ENCODE results near the gene TTC7B. TPM values are rescaled to one million over a fixed set of nuclear protein-coding genes. Genes with fewer than 3 reads are reported as not detected.

Gene TTC7B
- total RNA-seq, 4 donors from 2014 or later, result 0.18 to 53.6 (median 11.2) TPM

DNA sequence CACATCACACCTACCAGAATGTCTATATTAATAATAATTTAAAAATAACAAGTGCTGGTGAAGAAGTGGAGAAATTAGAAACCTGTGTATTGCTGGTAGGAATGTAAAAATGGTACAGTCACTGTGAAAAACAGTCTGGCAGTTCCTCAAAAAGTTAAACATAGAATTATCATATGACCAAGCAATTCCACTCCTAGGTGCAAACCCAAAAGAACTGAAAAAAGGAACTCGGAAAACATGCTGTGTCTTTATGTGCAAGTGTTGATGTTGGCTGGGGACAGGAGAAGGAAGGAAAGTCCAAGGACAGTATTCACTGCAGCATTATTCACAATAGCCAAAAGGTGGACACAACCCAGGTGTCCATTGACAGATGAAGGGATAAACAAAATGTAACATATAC is 146.5 kb downstream of the TTC7B start:
- Histone ChIP-seq H3K4me1 (peaks cover 0 to 4% (median 0%) of the 10 kb centered on the region in 4 donors), H3K27ac (no peak overlapping the region), H3K4me3 (no peak overlapping the region), H3K36me3 (no peaks in the 10 kb centered on the region), H3K27me3 (no peaks in the 10 kb centered on the region), H3K9me3 (no peaks in the 10 kb centered on the region)
- DNase-seq, result no peak
- TF ChIP-seq POLR2A (IDR thresholded peaks at IDR 0.05), result no peak
- TF ChIP-seq, protein P1, sequence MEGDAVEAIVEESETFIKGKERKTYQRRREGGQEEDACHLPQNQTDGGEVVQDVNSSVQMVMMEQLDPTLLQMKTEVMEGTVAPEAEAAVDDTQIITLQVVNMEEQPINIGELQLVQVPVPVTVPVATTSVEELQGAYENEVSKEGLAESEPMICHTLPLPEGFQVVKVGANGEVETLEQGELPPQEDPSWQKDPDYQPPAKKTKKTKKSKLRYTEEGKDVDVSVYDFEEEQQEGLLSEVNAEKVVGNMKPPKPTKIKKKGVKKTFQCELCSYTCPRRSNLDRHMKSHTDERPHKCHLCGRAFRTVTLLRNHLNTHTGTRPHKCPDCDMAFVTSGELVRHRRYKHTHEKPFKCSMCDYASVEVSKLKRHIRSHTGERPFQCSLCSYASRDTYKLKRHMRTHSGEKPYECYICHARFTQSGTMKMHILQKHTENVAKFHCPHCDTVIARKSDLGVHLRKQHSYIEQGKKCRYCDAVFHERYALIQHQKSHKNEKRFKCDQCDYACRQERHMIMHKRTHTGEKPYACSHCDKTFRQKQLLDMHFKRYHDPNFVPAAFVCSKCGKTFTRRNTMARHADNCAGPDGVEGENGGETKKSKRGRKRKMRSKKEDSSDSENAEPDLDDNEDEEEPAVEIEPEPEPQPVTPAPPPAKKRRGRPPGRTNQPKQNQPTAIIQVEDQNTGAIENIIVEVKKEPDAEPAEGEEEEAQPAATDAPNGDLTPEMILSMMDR (IDR thresholded peaks at IDR 0.05), result no peak

- Histone ChIP-seq H3K36me3 (no peaks in the 10 kb centered on the region), H3K27ac (no peak overlapping the region), H3K4me1 (peaks cover 0 to 9% (median 0%) of the 10 kb centered on the region in 4 donors), H3K9me3 (no peaks in the 10 kb centered on the region), H3K27me3 (no peaks in the 10 kb centered on the region), H3K4me3 (no peak overlapping the region)
- no peak for DNase-seq
- TF ChIP-seq, protein P1 (IDR thresholded peaks at IDR 0.05), result no peak
- no peak for TF ChIP-seq POLR2A (IDR thresholded peaks at IDR 0.05)
These were observed 149.7 kb downstream of the TTC7B start for GRCh38 chr14:90666571-90666970.

DNA sequence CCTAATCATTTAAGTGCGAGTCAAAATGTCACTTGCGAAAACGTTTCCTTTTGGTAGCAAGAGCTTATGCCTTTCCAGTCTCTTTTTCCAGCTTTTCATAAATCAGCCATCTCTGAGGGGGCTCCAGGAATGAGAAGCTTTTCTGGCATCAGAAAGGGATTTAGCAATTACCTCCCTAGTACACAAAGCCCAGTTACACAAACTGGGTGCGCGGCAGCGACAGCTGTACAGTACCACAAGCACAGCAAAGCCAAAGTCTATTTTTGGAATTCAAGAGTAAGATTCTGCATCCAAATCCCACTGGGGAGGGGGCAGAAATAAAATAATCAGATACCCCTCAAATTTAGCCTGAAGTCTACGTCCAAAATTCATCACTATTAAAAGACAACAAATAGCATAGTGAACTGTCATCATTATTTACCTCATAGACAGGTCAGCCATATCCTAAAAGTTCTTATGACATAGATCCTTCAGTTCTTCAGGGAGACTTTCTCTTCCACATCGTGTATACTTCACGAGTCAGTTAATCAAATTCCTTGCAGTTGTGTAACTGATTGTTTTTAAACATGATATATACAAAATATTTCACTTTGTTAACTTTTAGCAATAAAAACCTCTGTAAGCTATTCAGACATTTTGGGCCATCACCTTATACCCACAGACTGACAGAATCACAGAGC is 150.8 kb downstream of the TTC7B start:
- Histone ChIP-seq H3K9me3 (no peaks in the 10 kb centered on the region), H3K4me1 (peaks cover 0 to 11% (median 0%) of the 10 kb centered on the region in 4 donors), H3K36me3 (no peaks in the 10 kb centered on the region), H3K4me3 (no peak overlapping the region), H3K27ac (no peak overlapping the region), H3K27me3 (no peaks in the 10 kb centered on the region)
- DNase-seq, result no peak
- TF ChIP-seq POLR2A (IDR thresholded peaks at IDR 0.05), result no peak
- TF ChIP-seq, protein P1 (IDR thresholded peaks at IDR 0.05), result no peak

GRCh38 chr14:90664911-90665310 is 151.3 kb downstream of the TTC7B start:
- H3K4me1 ChIP-seq, result peaks cover 0 to 11% (median 0%) of the 10 kb centered on the region in 4 donors
- no peak for TF ChIP-seq POLR2A (IDR thresholded peaks at IDR 0.05)
- TF ChIP-seq, protein P1 (IDR thresholded peaks at IDR 0.05), result no peak
- DNase-seq, result no peak
- H3K9me3 ChIP-seq, result no peaks in the 10 kb centered on the region
- no peaks in the 10 kb centered on the region for H3K36me3 ChIP-seq
- no peaks in the 10 kb centered on the region for H3K27me3 ChIP-seq
- no peak overlapping the region for H3K27ac ChIP-seq
- no peak overlapping the region for H3K4me3 ChIP-seq

DNA sequence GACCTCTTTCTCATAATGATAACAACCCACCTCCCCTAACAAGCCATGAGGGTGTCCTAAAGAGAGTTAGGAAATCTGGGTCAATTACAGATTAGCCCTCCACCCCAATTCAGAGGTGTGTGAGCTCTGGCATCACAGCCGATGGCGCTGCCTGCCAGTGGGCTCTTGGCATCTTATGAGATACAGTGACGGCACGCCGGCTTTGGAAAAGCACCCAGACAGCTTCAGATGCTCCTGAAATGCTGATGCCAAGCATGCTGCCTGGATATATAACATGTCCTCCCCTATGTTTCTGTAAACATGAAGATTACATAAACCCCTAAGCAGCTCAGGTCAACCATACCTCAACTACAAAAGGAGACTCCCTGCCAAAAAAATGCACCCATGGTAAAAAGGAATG is 152.6 kb downstream of the TTC7B start:
- H3K27ac ChIP-seq, result no peak overlapping the region
- H3K4me3 ChIP-seq, result no peak overlapping the region
- DNase-seq, result no peak
- peaks cover 0 to 11% (median 0%) of the 10 kb centered on the region in 4 donors for H3K4me1 ChIP-seq
- no peaks in the 10 kb centered on the region for H3K27me3 ChIP-seq
- no peaks in the 10 kb centered on the region for H3K9me3 ChIP-seq
- TF ChIP-seq POLR2A (IDR thresholded peaks at IDR 0.05), result no peak
- TF ChIP-seq, protein P1 (IDR thresholded peaks at IDR 0.05), result no peak
- no peaks in the 10 kb centered on the region for H3K36me3 ChIP-seq

All from Peyer's patch (tissue), 4 donors.